Thyroid gland (tissue), 4 donors: ENCODE results near the gene AMIGO1. TPM values are rescaled to one million over a fixed set of nuclear protein-coding genes. Genes with fewer than 3 reads are reported as not detected.

Experiments
- DNase-seq, 2 donors: peaks; one replicate each; pipeline ENCODE4 v3.0.0-alpha.2; 2019
- H3K27ac ChIP-seq, 3 donors: fragments of 200-600 bp; sonication (generic); 1 replicate in 2 of 3; 2 replicates in 1 of 3; pipeline ENCODE4 v1.5.1; 2016 to 2019; ENCODE audit warnings: mild to moderate bottlenecking in 1 of 3, moderate library complexity in 1 of 3
- H3K27me3 ChIP-seq: fragments of 200-600 bp; sonication (generic); one replicate; pipeline ENCODE4 v1.5.1; 2019
- H3K36me3 ChIP-seq, 2 donors: fragments of 200-600 bp; sonication (generic); one replicate each; pipeline ENCODE4 v1.5.1; 2016 to 2019
- H3K4me1 ChIP-seq, 2 donors: fragments of 200-600 bp; sonication (generic); one replicate each; pipeline ENCODE4 v1.5.1; 2017 to 2019
- H3K4me3 ChIP-seq, 3 donors: fragments of 200-600 bp; sonication (generic); replicated peaks in 1 of 3; 1 replicate in 2 of 3; 2 replicates in 1 of 3; pipeline ENCODE4 v1.5.1; 2016; ENCODE audit warnings: mild to moderate bottlenecking in 1 of 3
- H3K9me3 ChIP-seq: fragments of 200-600 bp; sonication (generic); one replicate; pipeline ENCODE4 v1.5.1; 2017
- CTCF ChIP-seq, 6 experiments: fragments of 200-600 bp in 3 of 6; fragments of 450-650 bp in 3 of 6; sonication (generic) in 3 of 6; IDR thresholded peaks; one replicate each; pipeline ENCODE4 v1.5.1; 2016 to 2019; ENCODE audit warnings: antibody characterized with exemption in 6 of 6, mild to moderate bottlenecking in 2 of 6, inconsistent platforms in 1 of 6, moderate library complexity in 1 of 6
- POLR2A ChIP-seq, 2 donors: fragments of 450-650 bp; IDR thresholded peaks; one replicate each; pipeline ENCODE4 v1.6.1; 2017; ENCODE audit warnings: antibody characterized with exemption in 2 of 2, mild to moderate bottlenecking in 2 of 2, moderate library complexity in 1 of 2
- WGBS, 2 donors: methylation state at CpG; one replicate each; pipeline ENCODE4 v1.1.5; 2017; 5-methylcytosine and 5-hydroxymethylcytosine counted together
- intact Hi-C: fragments of 100-400 bp; cut with DNase I; formaldehyde crosslinking; loops from one replicate; pipeline ENCODE4 v1.15.1; 2023
- total RNA-seq, 4 donors: library from RNA; depleted of rRNA; stranded (reverse); fragments of >200 nt; gene quantifications; one replicate each; pipeline ENCODE4 v1.2.3, GENCODE V29; 2016

The AMIGO1 gene
- total RNA-seq, 4 donors from 2014 or later, result 13.5 to 14.0 (median 13.8) TPM

GRCh38 chr1:109484519-109484975, 25.0 kb downstream of the AMIGO1 start:
- no peak for DNase-seq
- no peaks in the 10 kb centered on the region for H3K27me3 ChIP-seq
- WGBS, 2 donors, result 25 to 29% methylated on average over 15 of the region's 15 CpGs
- H3K9me3 ChIP-seq, result no peaks in the 10 kb centered on the region
- H3K4me3 ChIP-seq, result peak overlapping the region; percentile 17 to 59 (median 38)
- TF ChIP-seq POLR2A (IDR thresholded peaks at IDR 0.05), result no peak
- TF ChIP-seq CTCF (IDR thresholded peaks at IDR 0.05), result no peak
- peaks cover 12 to 16% of the 10 kb centered on the region in 2 donors for H3K4me1 ChIP-seq
- peak overlapping the region in 1 of 3 donors; percentile 99 for H3K27ac ChIP-seq
- intact Hi-C loops, result loop anchor here (10.0 kb wide), 1 partner anchor 230 kb away; no protein-coding TSS in a partner anchor
- H3K36me3 ChIP-seq, result peaks cover 0 to 9% of the 10 kb centered on the region in 2 donors

GRCh38 chr1:109483672-109484518, 25.6 kb downstream of the AMIGO1 start, which contains the start of gene ATXN7L2:
TSS of gene ATXN7L2 (plus strand) at chr1:109483905. CDS start at chr1:109483954, 49 bp downstream.
- H3K4me3 ChIP-seq, result peak within 1 kb of the TSS; percentile 38 to 59 (median 43)
- H3K27ac ChIP-seq, result peak within 1 kb of the TSS; percentile 91 to 99 (median 94)
- peaks cover 12 to 16% of the 10 kb centered on the region in 2 donors for H3K4me1 ChIP-seq
- peak in 1 of 2 donors; percentile 70 for TF ChIP-seq POLR2A (IDR thresholded peaks at IDR 0.05)
- peak in 1 of 6 experiments; percentile 30 for TF ChIP-seq CTCF (IDR thresholded peaks at IDR 0.05)
- H3K27me3 ChIP-seq, result no peaks in the 10 kb centered on the region
- DNase-seq, result peak; percentile 90 to 92
- peaks cover 0 to 3% of the 10 kb centered on the region in 2 donors for H3K36me3 ChIP-seq
- H3K9me3 ChIP-seq, result no peaks in the 10 kb centered on the region
- WGBS, 2 donors, result 1% methylated on average over 18 to 46 of the region's 73 CpGs
- intact Hi-C loops, result loop anchor here (10.0 kb wide), 1 partner anchor 229 kb away; no protein-coding TSS in a partner anchor

- peaks cover 12 to 16% of the 10 kb centered on the region in 2 donors for H3K4me1 ChIP-seq
- WGBS, 2 donors, result 12 to 13% methylated on average over 29 of the region's 29 CpGs
- peak in 1 of 2 donors; percentile 37 for DNase-seq
- intact Hi-C loops, result loop anchor here (10.0 kb wide), 1 partner anchor 228 kb away; no protein-coding TSS in a partner anchor
- TF ChIP-seq CTCF (IDR thresholded peaks at IDR 0.05) (no peak), POLR2A (IDR thresholded peaks at IDR 0.05) (no peak)
- peak overlapping the region; percentile 11 to 43 (median 31) for H3K4me3 ChIP-seq
- H3K27me3 ChIP-seq, result no peaks in the 10 kb centered on the region
- H3K27ac ChIP-seq, result no peak overlapping the region
- H3K9me3 ChIP-seq, result no peaks in the 10 kb centered on the region
- H3K36me3 ChIP-seq, result no peaks in the 10 kb centered on the region
These were observed 26.5 kb downstream of the AMIGO1 start for GRCh38 chr1:109482791-109483671.

GRCh38 chr1:109482242-109482641, 27.3 kb downstream of the AMIGO1 start:
- H3K4me3 ChIP-seq, result no peak overlapping the region
- H3K27ac ChIP-seq, result no peak overlapping the region
- peaks cover 12 to 16% of the 10 kb centered on the region in 2 donors for H3K4me1 ChIP-seq
- no peaks in the 10 kb centered on the region for H3K27me3 ChIP-seq
- intact Hi-C loops, result loop anchor here (10.0 kb wide), 1 partner anchor 227 kb away; no protein-coding TSS in a partner anchor
- no peak for DNase-seq
- no peaks in the 10 kb centered on the region for H3K9me3 ChIP-seq
- no peak for TF ChIP-seq CTCF (IDR thresholded peaks at IDR 0.05)
- TF ChIP-seq POLR2A (IDR thresholded peaks at IDR 0.05), result no peak
- no peaks in the 10 kb centered on the region for H3K36me3 ChIP-seq
